HG03520 (cell line): ENCODE data around the gene NUF2.

Experiments used
- ATAC-seq: cut with Tn5 transposase; IDR thresholded peaks from one replicate; pipeline ENCODE4 v1.9.1; 2021; ENCODE audit warnings: mild to moderate bottlenecking, moderate library complexity; ENCODE audit not compliant: unreplicated experiment

The NUF2 gene

DNA sequence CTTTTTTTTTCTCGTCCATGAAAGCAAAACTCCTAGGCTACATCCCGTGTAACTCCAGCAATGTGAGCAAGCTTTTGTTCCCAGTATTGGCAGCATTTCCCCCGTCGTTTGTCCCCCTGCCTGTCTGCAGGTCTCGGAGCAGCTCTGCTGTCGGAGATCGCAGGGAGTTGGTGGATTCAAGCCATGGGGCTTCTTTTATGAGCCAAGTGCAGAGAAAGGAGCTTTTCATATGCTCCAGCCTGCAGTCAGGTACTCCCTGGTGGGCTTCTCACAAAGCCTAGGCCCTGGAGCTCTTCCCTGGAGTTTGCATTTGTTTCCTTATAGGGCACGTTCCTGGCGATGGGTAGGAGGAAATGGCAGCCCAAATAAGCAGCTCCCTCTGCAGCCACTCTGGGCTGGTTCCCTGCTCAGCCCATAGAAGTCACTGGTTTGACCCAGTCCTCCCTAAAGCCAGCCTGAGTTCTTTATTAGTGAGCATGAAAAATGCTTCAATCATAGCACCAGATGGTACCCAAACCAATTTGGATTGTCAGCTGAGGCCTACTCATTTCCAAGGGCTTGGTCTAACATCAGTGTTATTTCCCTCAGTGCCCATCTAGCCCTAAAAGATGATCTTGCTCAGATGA lies 78.3 kb downstream of the NUF2 start:
- ATAC-seq, result no peak

DNA sequence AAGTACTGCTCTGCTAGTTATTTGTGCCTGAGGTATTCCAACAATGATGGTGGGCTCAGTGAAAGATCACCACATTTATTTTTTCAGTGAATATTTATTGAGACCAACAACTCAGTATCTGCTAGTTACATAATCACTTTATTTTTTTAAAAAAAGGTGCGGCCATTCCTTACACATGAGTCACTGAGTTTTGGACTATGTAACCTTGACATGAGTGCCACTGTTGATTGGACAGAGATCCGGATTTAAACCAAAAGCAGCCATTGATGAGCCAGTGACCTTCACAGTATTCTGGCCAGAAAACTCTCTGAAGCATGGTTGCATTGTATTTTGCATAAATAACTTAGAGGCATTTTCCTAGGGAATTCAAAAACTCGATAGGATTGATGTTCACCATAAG lies 79.5 kb downstream of the NUF2 start:
- ATAC-seq, result no peak
